HG03520 (cell line): ENCODE data around the gene CCZ1B.
"Not testable (repeated sequence)": the region's sequence is repeated elsewhere in the genome, so short reads cannot be mapped to it uniquely, and the experiment has no call there.

Experiments used
- ATAC-seq: cut with Tn5 transposase; IDR thresholded peaks from one replicate; pipeline ENCODE4 v1.9.1; 2021; ENCODE audit warnings: mild to moderate bottlenecking, moderate library complexity; ENCODE audit not compliant: unreplicated experiment

CCZ1B gene

DNA sequence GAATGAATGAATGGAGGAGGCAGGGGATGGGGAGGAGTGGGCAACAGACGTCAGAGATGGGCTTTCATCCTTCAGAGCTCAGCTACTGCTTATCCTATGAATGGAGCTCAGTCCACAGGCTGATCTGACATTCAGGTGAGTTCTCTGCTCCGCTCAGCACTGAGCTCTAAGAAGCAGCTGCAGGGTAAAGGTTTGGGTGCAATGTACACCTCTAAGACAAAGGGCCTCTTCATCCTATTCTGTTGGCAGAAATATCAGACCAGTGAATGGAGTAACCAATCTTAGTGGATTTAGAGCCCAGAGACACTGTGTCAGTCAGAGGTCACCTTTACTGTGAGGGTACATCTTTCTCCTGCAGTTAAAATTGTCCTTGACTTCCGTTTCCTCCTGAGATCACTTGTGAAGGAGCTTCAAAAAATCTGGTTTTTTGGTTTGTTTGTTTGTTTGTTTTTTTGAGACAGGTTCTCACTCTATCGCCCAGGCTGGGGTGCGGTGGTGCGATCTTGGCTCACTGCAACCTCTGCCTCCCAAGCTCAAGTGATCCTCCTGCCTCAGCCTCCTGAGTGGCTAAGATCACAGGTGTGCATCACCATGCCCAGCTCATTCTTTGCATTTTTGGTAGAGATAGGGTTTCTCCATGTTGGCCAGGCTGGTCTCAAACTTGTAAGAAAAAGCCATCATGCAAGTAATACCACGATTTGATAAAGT is 5.1 kb upstream of the CCZ1B start:
- no peak for ATAC-seq

DNA sequence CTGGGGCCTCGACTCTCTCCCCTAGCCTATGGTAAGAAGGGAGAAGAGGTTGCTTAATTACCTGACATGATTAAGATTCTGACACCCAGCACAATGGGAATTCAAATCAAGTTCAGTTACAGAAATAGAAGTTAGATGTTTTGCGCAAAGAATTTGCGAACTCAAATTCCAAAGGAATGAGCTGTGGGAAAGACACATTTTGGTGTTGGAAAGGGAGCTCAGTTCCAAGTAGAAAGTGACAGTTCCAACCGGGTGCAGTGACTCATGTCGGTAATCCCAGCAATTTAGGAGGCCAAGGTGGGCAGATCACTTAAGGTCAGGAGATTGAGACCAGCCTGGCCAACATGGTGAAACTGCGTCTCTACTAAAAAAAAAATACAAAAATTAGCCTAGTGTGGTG is 4.0 kb upstream of the CCZ1B start:
- not testable (repeated sequence) for ATAC-seq

DNA sequence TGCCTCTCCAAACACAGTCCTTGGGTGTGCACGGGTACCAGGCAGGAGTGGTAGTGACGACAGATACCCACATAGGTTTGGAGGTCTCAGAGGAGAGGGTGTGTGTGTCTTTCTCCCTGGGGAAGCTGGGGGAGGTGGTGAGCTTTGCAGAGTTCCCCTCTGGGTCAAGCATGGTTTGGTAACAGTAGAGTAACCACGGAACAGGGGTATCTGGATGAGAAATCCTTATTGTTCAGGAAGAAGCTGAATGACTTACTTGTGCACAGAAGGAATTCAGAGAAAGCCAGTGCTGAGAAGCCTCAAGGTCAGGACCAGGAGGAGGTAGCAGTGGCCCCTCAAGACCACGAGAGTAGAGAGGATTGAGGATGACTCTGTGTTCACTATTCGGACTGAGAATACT is 3.5 kb upstream of the CCZ1B start:
- not testable (repeated sequence) for ATAC-seq

DNA sequence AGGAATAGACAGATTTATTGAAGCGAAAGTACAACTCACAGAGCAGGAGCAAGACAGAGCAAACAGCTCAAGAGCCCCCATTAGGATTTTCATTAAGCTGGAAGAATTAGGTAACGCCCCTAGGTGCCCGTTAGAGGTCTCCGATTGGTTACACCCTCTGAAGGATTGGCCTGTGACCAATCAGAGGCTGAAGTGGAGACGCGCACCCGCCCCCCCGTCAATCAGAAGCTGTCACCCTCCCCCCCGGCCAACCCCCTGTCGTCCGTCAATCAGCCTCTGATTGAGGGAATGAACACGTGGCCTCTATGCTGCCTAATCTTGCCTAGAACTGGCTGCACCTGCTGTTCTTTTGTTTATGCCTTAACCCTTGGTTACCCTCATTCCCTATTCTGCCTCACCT is 1.1 kb upstream of the CCZ1B start:
- not testable (repeated sequence) for ATAC-seq

DNA sequence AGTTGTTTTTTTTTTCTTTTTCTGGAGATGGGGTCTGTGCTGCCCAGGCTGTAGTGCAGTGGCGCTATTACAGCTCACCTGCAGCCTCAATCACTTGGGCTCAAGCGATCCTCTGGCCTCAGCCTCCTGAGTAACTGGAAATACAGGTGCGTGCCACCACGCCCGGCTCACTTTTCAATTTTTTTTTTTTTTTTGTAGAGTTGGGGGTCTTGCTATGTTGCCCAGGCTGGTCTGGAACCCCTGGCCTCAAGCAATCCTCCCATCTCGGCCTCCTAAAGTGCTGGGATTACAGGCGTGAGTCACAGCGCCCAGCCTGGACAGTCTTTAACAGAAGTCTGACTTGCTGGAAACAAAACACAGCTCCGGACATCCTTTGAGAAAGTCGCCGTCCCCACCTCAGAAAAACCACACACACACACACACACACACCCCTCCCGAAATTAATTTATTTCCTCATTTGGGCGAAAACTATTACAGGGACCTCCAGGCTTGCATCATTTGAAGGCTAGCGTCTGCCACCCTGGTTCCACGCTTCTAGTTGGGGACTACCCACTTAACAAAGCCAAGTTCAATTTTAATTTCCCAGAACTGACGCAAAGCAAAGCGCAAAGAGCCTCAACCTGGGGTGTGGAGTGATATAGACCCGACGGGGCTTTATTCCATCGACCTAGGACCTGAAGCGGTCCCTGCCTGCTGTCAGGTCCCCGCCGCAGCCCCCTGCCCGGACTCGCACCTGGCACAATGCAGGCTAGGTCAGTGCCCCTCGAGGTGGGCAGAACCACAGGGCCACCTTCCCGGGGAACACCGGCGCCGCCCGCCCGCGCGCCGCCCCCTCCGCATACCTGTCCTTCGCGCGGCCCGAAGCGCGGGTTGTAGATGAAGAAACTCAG is 594 bp downstream of the CCZ1B start:
- ATAC-seq: peak; percentile 23

DNA sequence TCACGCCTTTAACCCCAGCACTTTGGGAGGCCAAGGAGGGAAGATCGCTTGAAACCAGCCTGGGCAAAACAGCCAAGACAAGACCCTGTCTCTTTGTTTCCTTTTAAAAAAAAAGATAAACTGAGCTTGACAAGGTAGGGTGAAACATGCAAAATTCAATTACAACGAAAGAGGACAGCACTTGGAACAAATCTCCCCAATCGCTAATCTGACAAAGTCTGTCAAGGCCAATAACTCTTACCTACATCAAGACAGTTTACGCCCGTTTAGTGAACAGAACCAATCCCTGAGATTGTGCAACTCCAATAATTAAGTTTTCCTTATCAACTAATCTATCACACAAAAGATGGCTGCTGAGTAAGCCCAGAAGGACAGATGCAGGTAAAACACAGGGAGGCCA is 4.5 kb downstream of the CCZ1B start:
- not testable (repeated sequence) for ATAC-seq

DNA sequence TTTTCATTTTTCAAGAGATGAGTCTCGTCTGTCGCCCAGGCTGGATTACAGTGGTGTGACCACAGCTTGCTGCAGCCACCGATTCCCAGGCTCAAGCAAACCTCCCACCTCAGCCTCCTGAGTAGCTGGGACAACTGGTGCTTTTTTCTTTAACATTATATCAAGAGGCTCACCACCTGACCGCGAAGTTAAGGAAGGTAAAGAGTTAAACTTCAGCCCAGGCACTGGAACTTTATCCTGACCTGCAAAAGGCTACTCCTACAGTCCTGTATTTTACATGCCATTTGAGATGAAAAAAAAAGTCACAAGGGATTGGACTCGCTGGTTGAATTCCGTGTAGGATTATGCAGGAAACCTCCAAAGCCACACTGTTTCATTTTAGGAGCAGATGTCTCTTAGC is 10.6 kb downstream of the CCZ1B start:
- not testable (repeated sequence) for ATAC-seq

DNA sequence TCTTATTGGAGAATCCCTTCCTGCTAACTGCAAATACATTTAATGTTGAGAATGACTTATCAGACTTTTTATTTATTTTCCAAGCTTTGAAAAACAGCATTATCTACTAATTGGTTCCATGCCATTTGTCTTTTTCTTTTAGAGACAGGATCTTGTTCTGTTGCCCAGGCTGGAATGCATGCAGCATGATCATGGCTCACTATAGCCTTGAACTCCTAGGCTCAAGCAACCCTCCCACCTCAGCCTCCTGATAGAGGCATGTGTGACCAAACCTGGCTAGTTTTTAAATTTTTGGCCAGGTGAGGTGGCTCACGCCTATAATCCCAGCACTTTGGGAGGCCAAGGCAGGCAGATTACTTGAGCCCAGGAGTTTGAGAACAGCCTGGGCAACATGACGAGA is 13.1 kb downstream of the CCZ1B start:
- ATAC-seq: not testable (repeated sequence)

DNA sequence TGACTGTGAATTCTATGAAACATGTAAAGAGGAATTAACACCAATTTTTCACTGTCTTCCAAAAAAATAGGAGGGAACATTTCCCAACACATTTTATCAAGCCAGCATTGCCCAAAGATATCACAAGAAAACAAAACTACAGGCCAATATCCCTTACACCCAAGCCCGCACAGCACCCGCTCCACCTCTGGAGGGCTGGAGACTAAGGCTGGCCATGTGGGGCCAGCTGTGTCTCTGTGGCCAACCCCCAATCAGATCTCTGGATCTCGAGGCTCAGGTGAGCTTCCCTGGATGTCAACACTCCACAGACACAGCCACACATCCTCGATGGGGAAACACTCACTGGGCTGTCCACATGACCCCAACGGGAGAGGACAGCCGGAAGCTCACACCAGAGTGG is 18.1 kb downstream of the CCZ1B start:
- not testable (repeated sequence) for ATAC-seq

DNA sequence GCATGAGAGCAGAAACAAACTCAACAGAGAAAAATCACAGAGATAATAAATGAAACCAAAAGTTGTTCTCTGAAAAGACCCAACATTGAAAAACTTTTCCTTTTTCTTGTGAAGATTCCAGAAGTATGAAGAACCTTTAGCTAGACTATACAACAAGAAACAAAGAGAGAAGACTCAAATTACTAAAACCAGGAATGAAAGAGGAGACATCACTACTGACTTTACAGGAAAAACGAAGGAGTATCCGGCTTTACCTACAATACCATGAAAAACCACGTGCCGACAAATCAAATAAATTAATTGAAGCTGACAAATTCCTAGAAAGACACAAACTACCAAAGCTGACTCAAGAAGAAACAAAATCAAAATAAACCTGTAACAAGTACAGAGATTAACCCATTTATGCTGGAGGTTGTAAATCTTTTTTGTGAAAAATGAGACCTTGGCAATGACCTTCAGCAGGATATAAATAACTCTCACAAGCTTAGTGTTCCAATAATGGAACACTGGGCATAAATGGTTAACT is 18.6 kb downstream of the CCZ1B start:
- not testable (repeated sequence) for ATAC-seq

DNA sequence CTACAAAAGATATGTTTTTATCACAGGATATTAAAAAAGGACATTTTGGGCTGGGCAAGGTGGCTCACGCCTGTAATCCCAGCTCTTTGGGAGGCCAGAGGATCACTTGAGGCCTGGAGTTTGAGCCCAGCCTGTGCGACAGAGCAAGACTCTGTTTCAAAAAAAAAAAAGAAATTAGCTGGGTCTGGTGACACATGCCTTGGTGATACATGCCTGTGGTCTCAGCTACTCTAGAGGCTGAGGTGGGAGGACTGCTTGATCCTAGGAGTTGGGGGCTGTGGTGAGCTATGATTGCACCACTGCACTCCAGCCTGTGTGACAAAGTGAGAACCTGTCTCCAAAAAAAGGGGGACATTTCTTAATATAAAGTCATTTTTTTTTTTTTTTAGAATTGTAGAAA is 25.7 kb downstream of the CCZ1B start:
- ATAC-seq: not testable (repeated sequence)

DNA sequence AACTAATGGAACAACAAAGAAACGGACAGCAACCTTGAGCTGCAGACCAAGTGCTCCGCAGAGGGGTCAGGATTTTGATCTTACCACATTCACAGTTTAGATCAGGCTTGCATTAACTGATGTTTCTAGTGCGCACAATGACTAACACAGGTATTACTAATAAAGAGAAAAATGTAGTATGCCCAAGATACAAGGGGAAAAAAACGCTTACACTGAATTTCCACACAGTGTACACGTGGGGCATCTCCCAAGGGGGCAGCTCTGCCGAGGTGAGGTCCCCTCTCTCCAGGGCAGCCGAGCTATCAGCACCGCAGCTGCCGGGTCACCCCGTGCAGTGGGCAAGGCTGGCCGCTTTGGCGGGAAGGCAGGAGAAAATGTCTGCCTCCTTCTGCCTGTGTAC is 26.2 kb downstream of the CCZ1B start:
- ATAC-seq: not testable (repeated sequence)

DNA sequence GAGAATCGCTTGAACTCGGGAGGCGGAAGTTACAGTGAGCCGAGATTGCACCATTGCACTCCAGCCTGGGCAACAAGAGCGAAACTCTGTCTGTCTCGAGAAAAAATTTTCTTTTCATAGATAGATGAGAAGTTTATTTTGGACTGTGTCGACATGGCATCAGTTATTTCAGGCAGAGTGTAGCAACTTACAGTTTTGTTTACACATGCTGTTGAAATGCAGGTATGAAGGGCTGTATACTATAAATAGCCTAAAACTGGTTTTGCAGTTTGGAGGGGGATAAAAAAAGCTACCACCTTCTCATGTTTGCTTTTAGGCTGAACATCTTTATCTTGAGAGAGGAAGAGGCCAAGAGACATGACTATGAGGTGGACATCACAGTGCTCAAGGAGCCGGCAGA is 28.0 kb downstream of the CCZ1B start:
- not testable (repeated sequence) for ATAC-seq

DNA sequence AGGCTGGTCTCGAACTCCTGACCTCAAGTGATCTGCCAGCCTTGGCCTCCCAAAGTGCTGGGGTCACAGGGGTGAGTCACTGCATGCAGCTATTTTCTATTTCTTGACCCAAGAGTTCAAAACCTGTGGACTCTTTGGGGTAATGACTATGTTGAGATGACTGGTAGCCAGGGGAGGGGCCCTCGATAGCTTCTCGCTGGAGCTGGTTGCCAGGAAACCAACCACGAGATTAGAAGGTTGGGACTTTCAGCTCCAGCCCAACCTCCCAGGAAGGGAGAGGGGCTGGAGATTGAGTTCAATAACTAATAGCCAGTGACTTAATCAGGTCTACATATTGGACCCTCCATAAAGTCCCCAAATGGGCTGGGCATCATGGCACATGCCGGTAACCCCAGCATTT is 28.9 kb downstream of the CCZ1B start:
- ATAC-seq: not testable (repeated sequence)

DNA sequence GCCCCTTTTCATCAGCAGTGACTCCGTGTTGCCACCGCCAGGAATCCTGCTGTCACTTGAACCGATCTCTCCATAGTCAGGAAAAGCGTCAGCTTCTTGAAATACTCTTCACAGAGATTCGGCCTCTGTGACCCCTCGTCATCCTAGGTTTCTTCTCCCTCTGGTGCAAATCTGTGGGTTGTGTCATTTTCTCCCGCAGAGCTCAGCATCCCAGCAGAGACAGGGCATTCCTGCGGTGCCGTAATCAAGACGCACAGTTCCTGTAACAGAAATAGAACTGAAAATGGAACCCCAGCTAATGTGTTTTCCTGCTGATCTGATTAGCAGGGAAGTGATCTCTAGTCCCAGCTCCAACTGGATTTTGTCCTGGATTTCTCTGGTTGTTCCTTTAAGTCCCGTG is 31.8 kb downstream of the CCZ1B start:
- not testable (repeated sequence) for ATAC-seq

DNA sequence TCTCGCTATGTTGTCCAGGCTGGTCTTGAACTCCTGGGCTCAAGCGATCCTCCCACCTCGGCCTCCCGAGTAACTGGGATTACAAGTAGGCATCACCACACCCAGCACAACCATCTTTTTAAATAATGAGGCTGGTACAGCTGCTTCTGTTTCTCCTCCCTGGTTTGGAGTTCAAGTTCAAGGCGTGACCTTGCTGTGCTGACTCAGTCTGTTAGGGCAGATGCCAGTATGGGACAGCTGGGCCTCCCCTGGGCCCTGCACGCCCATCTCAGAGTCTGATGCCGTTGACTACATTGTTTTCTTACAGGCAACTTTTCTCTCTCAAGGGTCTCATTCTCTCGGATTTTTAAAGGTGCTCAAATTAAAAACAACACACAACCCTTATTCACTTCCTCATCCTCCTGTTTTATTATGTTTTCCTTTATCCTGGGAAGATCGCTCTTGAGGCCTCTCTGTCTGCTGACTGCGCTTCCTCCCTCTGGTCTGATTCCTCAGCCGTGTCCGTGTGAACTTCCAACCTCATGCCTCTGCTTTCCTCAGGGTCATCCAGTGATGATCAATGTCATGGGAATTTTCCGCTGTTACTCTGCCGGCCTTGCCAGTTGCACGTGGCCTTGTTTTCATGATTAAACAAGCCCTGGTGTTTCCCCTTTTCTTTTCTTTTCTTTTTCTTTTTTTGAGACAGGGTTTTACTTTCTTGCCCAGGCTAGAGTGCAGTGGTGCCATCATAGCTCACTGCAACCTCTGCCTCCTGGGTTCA is 33.8 kb downstream of the CCZ1B start:
- ATAC-seq: not testable (repeated sequence)

DNA sequence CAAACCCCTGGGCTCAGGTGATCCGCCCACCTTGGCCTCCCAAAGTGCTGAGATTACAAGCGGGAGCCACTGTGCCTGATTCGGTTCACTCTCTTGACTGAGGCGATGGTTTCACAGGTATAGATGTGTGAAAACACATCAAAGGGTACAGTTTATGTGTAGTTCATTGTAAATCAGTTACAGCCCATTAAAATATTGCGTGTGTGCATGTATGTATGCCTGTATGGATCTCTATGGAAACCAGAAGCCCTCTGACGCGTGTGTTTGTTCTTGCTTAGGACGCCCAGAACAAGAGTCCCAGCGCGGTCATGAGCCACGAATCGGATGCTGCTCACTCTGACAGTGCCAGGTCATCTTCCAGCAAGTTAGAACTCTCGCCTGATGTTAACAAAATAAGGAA is 36.7 kb downstream of the CCZ1B start:
- not testable (repeated sequence) for ATAC-seq

DNA sequence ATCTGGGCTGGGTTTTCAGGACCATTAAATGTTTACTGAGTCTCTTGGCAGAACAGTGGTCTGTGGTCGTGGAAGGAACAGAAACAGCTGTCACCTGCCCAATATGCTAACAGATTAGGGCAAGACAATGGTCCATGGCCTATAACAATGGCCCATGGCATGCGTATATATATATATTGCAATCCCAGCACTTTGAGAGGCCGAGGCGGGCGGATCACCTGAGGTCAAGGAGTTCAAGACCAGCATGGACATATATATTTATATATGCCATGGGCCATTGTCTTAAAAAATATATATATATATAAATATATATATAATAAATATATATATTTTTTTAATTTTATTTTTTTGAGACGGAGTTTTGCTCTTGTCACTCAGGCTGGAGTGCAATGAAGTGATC is 44.5 kb downstream of the CCZ1B start:
- ATAC-seq: not testable (repeated sequence)

DNA sequence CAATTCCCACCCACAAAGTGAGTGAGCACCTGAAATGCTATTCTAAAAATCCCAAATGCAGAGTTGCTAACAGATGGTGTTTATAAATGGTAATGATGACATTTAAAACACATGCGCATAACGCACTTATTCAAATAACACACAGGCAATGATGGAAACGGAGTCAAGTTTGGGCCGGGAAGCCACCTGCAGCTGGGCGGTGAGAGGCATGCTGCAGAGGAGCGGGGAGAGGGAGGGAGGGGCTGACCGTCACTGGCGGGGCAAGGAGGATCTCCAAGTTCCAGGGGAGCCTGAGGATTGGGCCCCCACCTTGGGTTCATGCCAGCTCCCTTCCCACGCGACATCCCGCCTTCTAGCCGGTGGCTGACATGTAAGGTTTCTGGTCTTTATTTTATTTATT is 64.9 kb downstream of the CCZ1B start:
- ATAC-seq: not testable (repeated sequence)

DNA sequence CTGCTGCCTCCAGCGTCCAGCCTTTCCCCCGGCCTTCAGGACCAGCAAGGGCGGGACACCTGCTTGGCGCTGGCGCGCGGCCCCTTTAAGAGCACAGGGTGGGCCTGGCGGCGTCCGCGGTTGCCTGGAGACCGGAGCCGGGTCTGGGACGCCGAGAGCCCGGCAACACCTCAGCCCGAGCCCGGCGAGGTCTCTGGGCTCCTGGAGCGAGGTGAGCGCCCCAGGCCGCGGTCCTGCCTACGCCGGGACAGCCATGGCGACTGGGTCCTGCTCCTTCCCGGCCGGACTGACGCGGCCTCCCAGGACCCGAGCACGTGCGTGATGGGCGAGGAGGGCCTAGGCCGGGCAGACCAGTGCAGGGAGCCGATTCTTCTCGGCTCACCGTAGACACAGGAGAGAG is 72.1 kb downstream of the CCZ1B start, which contains the start of gene RSPH10B2:
Gene RSPH10B2 (plus strand): TSS at position 140 of the 400 bp plus-strand sequence. CDS start 3,575 bp downstream, outside the sequence.
- ATAC-seq: not testable (repeated sequence)

DNA sequence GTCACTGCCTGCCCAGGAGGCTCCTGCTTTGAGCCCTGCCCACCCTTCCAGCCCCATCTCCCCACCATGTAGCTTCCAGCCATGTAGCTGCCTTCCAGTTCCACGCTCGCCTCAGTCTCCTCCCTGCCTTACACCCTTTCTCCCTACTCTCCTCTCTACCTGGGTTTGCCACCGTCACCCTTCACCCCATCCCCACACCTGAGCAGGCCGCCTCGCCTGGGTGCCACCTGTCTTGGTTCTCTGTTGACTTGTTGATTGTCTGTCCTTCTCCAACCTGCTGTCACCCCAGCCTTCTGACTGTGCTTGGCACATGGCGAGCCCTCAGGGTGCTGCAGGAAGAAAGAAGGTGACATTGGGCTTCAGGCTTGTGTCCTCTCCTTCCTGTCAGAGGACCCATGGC is 75.9 kb downstream of the CCZ1B start:
- not testable (repeated sequence) for ATAC-seq
